Upper lobe of right lung (tissue), 1 donor: ENCODE data around the gene ICAM3. TPM values are rescaled to one million over a fixed set of nuclear protein-coding genes. Genes with fewer than 3 reads are reported as not detected.

ENCODE experiments used
- ATAC-seq: fragments of 200-7000 bp; cut with Tn5 transposase; one replicate; pipeline ENCODE4 v1.9.1; 2020; ENCODE audit warnings: mild to moderate bottlenecking, moderate library complexity
- DNase-seq: peaks from one replicate; pipeline ENCODE4 v3.0.0-alpha.2; 2020
- H3K27ac ChIP-seq: fragments of 200-600 bp; one replicate; pipeline ENCODE4 v1.8.0; 2022
- H3K27me3 ChIP-seq: fragments of 200-600 bp; one replicate; pipeline ENCODE4 v1.8.0; 2022; ENCODE audit warnings: mild to moderate bottlenecking
- H3K36me3 ChIP-seq: fragments of 200-600 bp; one replicate; pipeline ENCODE4 v1.8.0; 2022
- H3K4me1 ChIP-seq: fragments of 200-600 bp; one replicate; pipeline ENCODE4 v1.8.0; 2022
- H3K4me3 ChIP-seq: fragments of 200-600 bp; one replicate; pipeline ENCODE4 v1.8.0; 2022; ENCODE audit warnings: mild to moderate bottlenecking
- H3K9me3 ChIP-seq: fragments of 200-600 bp; one replicate; pipeline ENCODE4 v1.8.0; 2022
- CTCF ChIP-seq: fragments of 200-600 bp; IDR thresholded peaks from one replicate; pipeline ENCODE4 v1.8.0; 2022; ENCODE audit warnings: antibody characterized with exemption
- intact Hi-C: fragments of 100-400 bp; cut with DNase I; formaldehyde crosslinking; loops from one replicate; pipeline ENCODE4 v1.11.0; 2022
- total RNA-seq: library from RNA; stranded (reverse); fragmentation: NEBNext Ultra II Directional; extraction: Animal tissue kit (Norgen Biotek cat#: 25700); gene quantifications from one replicate; pipeline ENCODE4 v1.2.1, GENCODE V29; 2021
- donor health status: DM: no; HTN: yes; CAD: no; lungs with severe emphysema.

Gene ICAM3
- total RNA-seq, 1 donor from 2014 or later: 23.8 TPM

- ATAC-seq (peak; percentile 51), DNase-seq (no peak)
- H3K27ac ChIP-seq: no peak overlapping the region
- peaks cover 5% of the 10 kb centered on the region for H3K27me3 ChIP-seq
- peaks cover 11% of the 10 kb centered on the region for H3K4me1 ChIP-seq
- no peak for TF ChIP-seq CTCF
- intact Hi-C loops: no loop called here
- no peaks in the 10 kb centered on the region for H3K36me3 ChIP-seq
- H3K4me3 ChIP-seq: no peak overlapping the region
- H3K9me3 ChIP-seq: no peaks in the 10 kb centered on the region
Observed at GRCh38 chr19:10299545-10300458, 39.6 kb downstream of the ICAM3 start.

- no peak overlapping the region for H3K27ac ChIP-seq
- ATAC-seq (no peak), DNase-seq (no peak)
- H3K9me3 ChIP-seq: no peaks in the 10 kb centered on the region
- H3K27me3 ChIP-seq: peaks cover 29% of the 10 kb centered on the region
- no peak for TF ChIP-seq CTCF
- intact Hi-C loops: no loop called here
- H3K4me3 ChIP-seq: peak overlapping the region; percentile 37
- no peaks in the 10 kb centered on the region for H3K36me3 ChIP-seq
- H3K4me1 ChIP-seq: peaks cover 28% of the 10 kb centered on the region
Observed at GRCh38 chr19:10295847-10296591, 43.4 kb downstream of the ICAM3 start.

GRCh38 chr19:10295305-10295846, 44.0 kb downstream of the ICAM3 start:
- Histone ChIP-seq H3K27me3 (peaks cover 34% of the 10 kb centered on the region), H3K4me1 (peaks cover 35% of the 10 kb centered on the region), H3K36me3 (no peaks in the 10 kb centered on the region), H3K27ac (no peak overlapping the region), H3K9me3 (no peaks in the 10 kb centered on the region), H3K4me3 (peak overlapping the region; percentile 37)
- ATAC-seq (peak; percentile 64), DNase-seq (peak; percentile 89)
- peak; percentile 23 for TF ChIP-seq CTCF
- intact Hi-C loops: no loop called here

GRCh38 chr19:10294368-10294697, 45.1 kb downstream of the ICAM3 start:
- no peak for DNase-seq
- Histone ChIP-seq H3K4me3 (no peak overlapping the region), H3K4me1 (peaks cover 45% of the 10 kb centered on the region), H3K27me3 (peaks cover 36% of the 10 kb centered on the region), H3K36me3 (no peaks in the 10 kb centered on the region), H3K27ac (no peak overlapping the region), H3K9me3 (no peaks in the 10 kb centered on the region)
- TF ChIP-seq CTCF: no peak
- no peak for ATAC-seq
- intact Hi-C loops: no loop called here

GRCh38 chr19:10293637-10294367, 45.6 kb downstream of the ICAM3 start:
- H3K4me3 ChIP-seq: no peak overlapping the region

More at GRCh38 chr19:10293637-10294367, 45.6 kb downstream of the ICAM3 start:
- no peaks in the 10 kb centered on the region for H3K36me3 ChIP-seq
- no peak for TF ChIP-seq CTCF
- no peak overlapping the region for H3K27ac ChIP-seq
- intact Hi-C loops: no loop called here
- peaks cover 50% of the 10 kb centered on the region for H3K4me1 ChIP-seq
- H3K9me3 ChIP-seq: no peaks in the 10 kb centered on the region
- ATAC-seq (no peak), DNase-seq (no peak)
- peaks cover 38% of the 10 kb centered on the region for H3K27me3 ChIP-seq
